GM18861 (cell line): ENCODE data around the gene FKBP2.

Experiments used
- ATAC-seq: cut with Tn5 transposase; IDR thresholded peaks from one replicate; pipeline ENCODE4 v1.9.1; 2021; ENCODE audit not compliant: unreplicated experiment

Gene FKBP2

DNA sequence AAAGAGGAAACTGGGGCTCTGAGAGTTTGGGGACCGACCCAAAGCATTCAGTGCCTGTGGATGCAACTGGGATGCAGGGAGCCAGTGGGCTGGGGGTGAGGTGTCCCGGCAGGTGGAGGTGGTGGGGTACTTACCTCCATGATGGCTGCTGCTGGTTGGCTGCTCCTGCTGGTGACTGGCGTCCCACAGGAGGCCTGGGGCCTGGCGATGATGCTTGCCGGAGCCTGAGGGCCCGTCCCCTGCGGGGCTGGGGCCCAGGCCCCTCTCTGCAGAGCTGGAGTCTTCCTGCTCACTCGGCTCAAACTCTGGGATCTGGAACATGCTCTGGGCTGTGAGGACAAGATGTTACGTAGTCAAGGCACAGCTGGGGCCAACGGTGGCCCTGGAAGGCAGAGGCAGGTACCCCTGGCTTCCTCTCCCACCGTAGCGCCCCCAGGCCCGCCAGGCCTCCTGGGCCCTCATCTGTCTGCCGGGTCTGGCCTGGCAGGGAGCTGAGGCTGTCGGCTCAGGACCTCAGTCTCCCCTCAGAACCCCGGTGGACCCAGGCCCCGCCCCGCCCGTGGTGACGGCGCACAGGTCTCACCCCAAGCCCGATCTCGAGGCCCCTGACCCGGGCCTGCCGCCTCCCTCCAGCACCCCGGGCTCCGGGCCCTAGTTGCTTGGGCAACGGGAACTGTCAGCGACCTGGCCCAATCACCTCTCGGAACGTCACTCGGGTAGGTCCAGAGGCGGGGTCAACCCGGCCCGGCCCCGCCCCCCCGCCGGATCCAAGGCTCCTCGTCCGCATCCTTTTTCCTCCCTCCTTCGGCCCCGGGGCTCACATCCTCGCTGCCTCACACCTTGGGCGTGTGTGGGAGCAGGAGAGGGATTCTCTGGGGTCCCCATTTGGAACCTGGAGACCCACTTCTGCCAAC lies 43.4 kb downstream of the FKBP2 start, which contains the start of gene BAD:
TSS of gene BAD (minus strand) at position 618 of the 914 bp plus-strand sequence. CDS start at position 321, 297 bp downstream.
- peak; percentile 59 for ATAC-seq

DNA sequence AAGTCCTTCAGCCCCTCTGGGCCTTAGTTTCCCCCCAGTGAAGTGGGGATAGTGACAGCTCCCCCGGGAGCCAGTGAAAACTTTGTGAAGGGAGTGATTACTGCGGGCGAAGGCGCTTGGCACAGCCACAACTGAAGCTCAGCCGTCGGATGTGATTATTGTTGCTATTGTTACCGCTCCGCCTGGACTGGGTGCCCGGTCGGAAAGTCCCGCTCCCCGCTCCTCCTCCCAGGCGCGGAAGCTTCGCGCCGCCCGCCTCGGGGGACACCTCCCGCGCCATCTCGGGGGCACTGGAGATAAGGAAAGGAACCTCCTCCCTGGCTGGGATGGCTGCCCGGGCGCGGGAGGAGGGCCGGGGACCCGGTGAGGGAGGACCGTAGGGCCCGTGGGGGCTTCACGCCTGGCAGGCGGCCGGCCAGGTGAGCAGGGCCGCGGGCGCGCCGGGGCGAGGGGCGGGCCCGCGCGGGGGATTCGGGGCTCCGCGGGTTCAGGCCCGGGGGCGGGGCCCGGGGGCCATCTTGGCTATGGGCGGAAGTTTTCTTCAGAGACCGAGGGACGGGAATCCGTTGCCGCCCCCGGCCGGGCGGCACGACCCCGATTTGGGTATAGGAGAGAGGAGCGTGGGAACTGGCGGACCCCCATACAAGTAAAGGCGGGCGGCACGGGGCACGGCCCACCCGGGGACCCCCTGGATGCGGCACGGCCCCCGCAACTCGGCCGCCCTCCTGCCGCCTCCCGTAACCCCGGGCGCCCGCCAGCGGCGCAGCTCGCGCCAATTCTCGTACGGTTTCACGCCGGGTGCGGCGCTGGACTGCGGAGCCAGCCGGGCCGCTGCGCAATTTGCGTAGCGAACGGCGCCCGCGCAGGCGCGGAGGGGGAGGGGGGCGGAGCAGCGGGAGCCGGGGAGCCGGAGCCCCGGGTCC lies 44.3 kb downstream of the FKBP2 start, which contains the start of gene GPR137:
TSS of gene GPR137 (plus strand) at position 887 of the 923 bp plus-strand sequence. CDS start 677 bp downstream, outside the sequence.
- peak; percentile 51 for ATAC-seq

DNA sequence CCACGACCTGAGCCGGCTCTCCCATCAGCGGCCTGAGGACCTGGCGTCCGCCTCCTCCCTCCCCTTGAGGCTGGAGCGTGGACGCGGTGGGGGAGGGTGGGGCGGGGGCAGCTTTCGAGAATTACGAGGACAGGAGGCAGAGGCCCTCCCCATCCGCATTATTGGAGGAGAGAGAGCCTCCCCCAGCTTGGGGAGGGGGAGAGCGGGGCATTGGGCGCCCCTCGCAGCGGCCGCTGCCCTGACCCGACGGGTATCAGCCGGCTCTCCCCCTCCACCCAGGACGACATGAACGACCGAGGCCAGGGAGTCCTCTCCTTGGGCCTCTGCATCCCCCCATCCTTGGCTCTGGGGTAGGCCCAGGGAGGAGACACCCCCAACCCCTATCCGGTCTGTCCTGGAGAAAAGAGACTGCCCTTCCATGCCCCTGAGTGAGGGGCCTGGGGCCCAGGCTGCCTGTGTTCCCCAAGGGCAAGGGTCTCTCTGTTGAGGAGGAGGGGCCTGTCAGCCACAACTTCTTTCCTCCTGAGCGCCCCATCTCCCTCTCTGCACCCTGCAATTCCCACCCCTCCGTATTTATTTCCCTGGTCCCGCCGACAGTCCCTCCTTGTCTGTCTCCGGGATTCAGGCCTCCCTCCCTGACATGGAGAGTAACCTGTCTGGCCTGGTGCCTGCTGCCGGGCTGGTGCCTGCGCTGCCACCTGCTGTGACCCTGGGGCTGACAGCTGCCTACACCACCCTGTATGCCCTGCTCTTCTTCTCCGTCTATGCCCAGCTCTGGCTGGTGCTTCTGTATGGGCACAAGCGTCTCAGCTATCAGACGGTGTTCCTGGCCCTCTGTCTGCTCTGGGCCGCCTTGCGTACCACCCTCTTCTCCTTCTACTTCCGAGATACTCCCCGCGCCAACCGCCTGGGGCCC lies 45.2 kb downstream of the FKBP2 start:
- no peak for ATAC-seq

- no peak for ATAC-seq
Observed at GRCh38 chr11:64286801-64287159, 45.9 kb downstream of the FKBP2 start.

- no peak for ATAC-seq
Observed at GRCh38 chr11:64287676-64288352, 46.9 kb downstream of the FKBP2 start.

DNA sequence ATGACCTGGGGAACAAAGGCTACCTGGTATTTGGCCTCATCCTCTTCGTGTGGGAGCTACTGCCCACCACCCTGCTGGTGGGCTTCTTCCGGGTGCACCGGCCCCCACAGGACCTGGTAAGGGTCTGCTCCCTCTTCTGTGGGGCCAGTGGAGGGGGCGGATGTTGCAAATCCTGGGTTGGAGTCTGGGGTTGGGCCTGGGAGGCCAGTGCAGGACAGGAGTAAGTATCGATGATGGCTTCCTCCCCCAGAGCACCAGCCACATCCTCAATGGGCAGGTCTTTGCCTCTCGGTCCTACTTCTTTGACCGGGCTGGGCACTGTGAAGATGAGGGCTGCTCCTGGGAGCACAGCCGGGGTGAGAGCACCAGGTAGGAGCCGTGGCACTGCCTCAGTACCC lies 47.5 kb downstream of the FKBP2 start:
- no peak for ATAC-seq

DNA sequence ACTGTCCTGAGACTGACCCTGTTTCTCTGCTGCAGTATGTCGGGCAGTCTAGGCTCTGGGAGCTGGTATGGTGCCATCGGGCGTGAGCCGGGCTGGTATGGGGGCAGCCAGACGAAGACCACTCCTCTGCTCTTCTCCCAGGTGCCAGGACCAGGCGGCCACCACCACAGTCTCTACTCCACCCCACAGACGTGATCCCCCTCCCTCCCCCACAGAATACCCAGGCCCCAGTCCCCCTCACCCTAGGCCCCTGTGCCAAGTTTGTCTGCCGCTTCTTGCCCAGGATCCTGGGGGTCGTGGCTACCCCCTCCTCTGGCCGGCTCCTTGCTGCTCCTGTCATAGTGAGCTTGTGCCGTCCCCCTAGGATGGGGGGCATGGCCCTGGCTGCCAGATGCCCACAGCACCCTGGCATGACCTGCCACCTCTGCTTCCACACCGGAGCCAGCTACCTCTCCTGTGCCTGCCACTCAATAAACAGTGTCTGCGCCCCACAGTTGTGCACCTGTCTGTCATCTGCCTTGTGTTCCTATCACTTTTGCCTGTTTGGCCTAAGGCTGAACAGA lies 48.2 kb downstream of the FKBP2 start:
- no peak for ATAC-seq

GRCh38 chr11:64290352-64291261 lies 49.7 kb downstream of the FKBP2 start:
- no peak for ATAC-seq

DNA sequence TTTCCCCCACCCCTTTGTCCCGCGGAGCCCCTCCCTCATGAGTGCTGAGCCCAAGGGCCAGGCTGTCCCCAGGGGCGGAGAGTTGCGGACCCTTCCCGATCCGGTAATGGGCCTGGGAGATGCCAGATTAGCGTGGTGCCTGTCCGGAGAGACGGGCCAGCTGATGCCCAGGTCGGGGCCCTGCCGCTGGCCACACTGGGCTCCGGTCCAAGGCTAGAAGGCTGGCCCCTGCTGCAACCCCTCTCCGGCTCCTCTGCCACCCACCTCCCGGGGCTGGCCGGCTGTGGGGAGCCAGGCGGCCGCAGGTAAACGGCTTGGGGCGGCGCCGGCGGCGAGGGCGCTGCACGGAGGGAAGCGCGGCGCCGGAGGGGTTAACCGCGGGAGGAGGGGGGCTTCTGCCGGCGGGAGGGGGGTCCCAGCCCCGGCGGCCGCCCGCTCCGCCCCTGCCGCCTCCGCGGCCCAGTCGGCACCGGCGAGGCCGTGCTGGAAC lies 50.4 kb downstream of the FKBP2 start, which contains the start of gene KCNK4:
TSS of gene KCNK4 (plus strand) at position 41 of the 490 bp plus-strand sequence. CDS start 1,717 bp downstream, outside the sequence.
- ATAC-seq, result no peak

DNA sequence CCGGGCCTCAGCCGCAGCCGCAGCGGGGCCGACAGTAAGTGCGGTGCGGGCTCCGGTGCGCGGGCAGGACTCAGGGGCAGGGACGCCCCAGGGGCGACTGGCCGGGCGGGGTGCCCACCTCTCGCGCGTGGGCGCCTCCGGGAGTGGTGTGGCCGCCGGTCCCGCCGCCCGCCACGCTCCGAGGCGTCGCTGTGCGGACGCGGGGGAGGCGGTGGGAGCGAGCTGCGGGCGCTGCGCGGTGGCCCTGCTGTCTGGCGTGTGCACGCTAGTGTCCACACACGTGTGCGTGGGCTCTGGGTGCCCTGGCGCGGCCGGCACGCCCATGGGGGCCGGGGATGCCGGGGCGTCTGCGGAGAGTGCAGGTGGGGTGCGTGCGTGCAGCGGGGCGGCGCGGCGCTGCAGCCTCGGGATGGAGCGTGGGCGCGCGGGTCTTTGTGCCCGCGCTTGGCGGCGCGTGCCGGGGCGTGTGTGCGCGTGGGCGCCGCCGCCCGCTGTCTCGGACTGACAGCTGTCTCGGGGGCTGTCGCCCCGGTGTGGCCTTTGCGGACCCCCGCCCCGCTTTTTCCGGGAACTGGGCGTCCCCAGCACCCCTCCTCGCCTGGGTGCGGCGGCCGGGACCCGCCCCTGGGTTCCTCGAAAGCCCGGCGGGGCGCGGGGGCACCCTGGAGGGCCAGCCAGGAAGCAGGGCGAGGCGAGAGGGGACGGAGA lies 51.0 kb downstream of the FKBP2 start:
- no peak for ATAC-seq

- ATAC-seq, result no peak
Observed at GRCh38 chr11:64292460-64293254, 51.8 kb downstream of the FKBP2 start.
